Breast epithelium (tissue), 3 donors: Measurements from ENCODE around the gene NFIC.

Experiments used
- CTCF ChIP-seq, 3 donors: fragments of 450-650 bp; IDR thresholded peaks; one replicate each; pipeline ENCODE4 v1.5.1; 2016 to 2017; ENCODE audit warnings: antibody characterized with exemption in 3 of 3, mild to moderate bottlenecking in 3 of 3, moderate library complexity in 3 of 3
- POLR2AphosphoS5 ChIP-seq, 3 donors: sonication (generic); formaldehyde crosslinking; IDR thresholded peaks; one replicate each; pipeline ENCODE4 v1.6.1; 2017; ENCODE audit warnings: antibody characterized with exemption in 3 of 3

- no peak for TF ChIP-seq CTCF (IDR thresholded peaks at IDR 0.05)
- no peak for TF ChIP-seq POLR2AphosphoS5 (IDR thresholded peaks at IDR 0.05)
Observed at GRCh38 chr19:3451451-3451866, 85.1 kb downstream of the NFIC start.
